SK-N-MC (cell line): ENCODE results near the gene FANCC.

Experiments
- DNase-seq: peaks from one replicate; pipeline ENCODE4 v3.0.0-alpha.2; 2011; ENCODE audit warnings: low read depth, low spot score
- H3K27ac ChIP-seq: fragments of 200-600 bp; sonication (generic); 2 replicates; pipeline ENCODE4 v1.5.1; 2016; ENCODE audit warnings: mixed run types
- H3K36me3 ChIP-seq: fragments of 200-600 bp; sonication (generic); 2 replicates; pipeline ENCODE4 v1.6.1; 2017; ENCODE audit warnings: antibody characterized with exemption, low read length, mixed read lengths; ENCODE audit not compliant: insufficient read depth
- H3K4me3 ChIP-seq: fragments of 200-600 bp; sonication (generic); 2 replicates; pipeline ENCODE4 v1.5.1; 2016
- H3K9ac ChIP-seq: fragments of 200-600 bp; sonication (generic); 2 replicates; pipeline ENCODE4 v1.8.0; 2017; ENCODE audit warnings: mixed run types, mixed read lengths; ENCODE audit not compliant: insufficient read length
- H3K9me3 ChIP-seq: fragments of 200-600 bp; sonication (generic); 2 replicates; pipeline ENCODE4 v1.6.1; 2017; ENCODE audit warnings: low read depth, mild to moderate bottlenecking, antibody characterized with exemption, low read length, moderate library complexity, mixed read lengths
- EZH2 ChIP-seq: fragments of 200-600 bp; sonication (generic); IDR thresholded peaks from one replicate; pipeline ENCODE4 v1.6.1; 2017; ENCODE audit warnings: antibody characterized with exemption
- FOXP2 ChIP-seq: optimal IDR thresholded peaks from 2 replicates; pipeline ENCODE3; 2011; ENCODE audit warnings: mild to moderate bottlenecking, moderate library complexity; ENCODE audit not compliant: insufficient read depth; ENCODE audit errors: extremely low read length, control extremely low read depth
- POLR2AphosphoS5 ChIP-seq: IDR thresholded peaks from 2 replicates; pipeline ENCODE4 v1.6.1; 2012; ENCODE audit warnings: mild to moderate bottlenecking, low read depth, low read length, borderline replicate concordance

Gene FANCC

GRCh38 chr9:95202076-95202681 is 115.3 kb downstream of the FANCC start:
- TF ChIP-seq EZH2 (no peak), FOXP2 (no peak), POLR2AphosphoS5 (no peak)
- Histone ChIP-seq H3K4me3 (no peak overlapping the region), H3K36me3 (no peaks in the 10 kb centered on the region), H3K27ac (no peak overlapping the region), H3K9me3 (no peaks in the 10 kb centered on the region), H3K9ac (no peak overlapping the region)
- DNase-seq: no peak

- peak overlapping the region; percentile 50 for H3K27ac ChIP-seq
- H3K36me3 ChIP-seq: no peaks in the 10 kb centered on the region
- no peaks in the 10 kb centered on the region for H3K9me3 ChIP-seq
- DNase-seq: no peak
- H3K4me3 ChIP-seq: 0 out of 2 replicates have a peak overlapping the region, but pooled peaks have one; percentile 16
- no peak overlapping the region for H3K9ac ChIP-seq
- TF ChIP-seq EZH2 (no peak), POLR2AphosphoS5 (no peak), FOXP2 (no peak)
Measured at GRCh38 chr9:95201206-95201605, 116.3 kb downstream of the FANCC start.

- H3K36me3 ChIP-seq: no peaks in the 10 kb centered on the region
- H3K27ac ChIP-seq: no peak overlapping the region
- DNase-seq: no peak
- H3K9ac ChIP-seq: no peak overlapping the region
- H3K9me3 ChIP-seq: no peaks in the 10 kb centered on the region
- no peak overlapping the region for H3K4me3 ChIP-seq
- no peak for TF ChIP-seq POLR2AphosphoS5
- no peak for TF ChIP-seq EZH2
- TF ChIP-seq FOXP2: no peak
Measured at GRCh38 chr9:95197692-95198271, 119.7 kb downstream of the FANCC start.

DNA sequence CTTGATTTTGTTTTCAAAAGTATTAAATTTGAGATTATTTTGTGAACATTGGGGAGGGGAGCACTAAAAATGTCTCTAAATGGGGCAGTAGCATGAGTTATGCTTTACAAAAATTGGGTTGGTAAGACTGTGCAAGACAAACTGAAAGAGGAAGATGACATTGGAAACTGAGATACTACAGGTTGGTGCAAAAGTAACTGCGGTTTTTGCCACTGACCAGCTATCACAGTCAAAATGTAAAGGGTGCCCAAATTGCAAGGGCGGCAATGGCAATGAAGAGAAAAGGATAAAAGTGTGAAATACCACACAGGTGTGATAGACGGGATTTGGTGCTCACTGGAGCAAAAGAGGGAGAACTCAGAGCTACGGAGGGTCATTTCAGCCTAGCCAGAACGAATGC is 124.0 kb downstream of the FANCC start:
- Histone ChIP-seq H3K27ac (no peak overlapping the region), H3K9ac (no peak overlapping the region), H3K9me3 (no peaks in the 10 kb centered on the region), H3K4me3 (no peak overlapping the region), H3K36me3 (no peaks in the 10 kb centered on the region)
- no peak for DNase-seq
- TF ChIP-seq POLR2AphosphoS5: no peak
- no peak for TF ChIP-seq FOXP2
- no peak for TF ChIP-seq EZH2

DNA sequence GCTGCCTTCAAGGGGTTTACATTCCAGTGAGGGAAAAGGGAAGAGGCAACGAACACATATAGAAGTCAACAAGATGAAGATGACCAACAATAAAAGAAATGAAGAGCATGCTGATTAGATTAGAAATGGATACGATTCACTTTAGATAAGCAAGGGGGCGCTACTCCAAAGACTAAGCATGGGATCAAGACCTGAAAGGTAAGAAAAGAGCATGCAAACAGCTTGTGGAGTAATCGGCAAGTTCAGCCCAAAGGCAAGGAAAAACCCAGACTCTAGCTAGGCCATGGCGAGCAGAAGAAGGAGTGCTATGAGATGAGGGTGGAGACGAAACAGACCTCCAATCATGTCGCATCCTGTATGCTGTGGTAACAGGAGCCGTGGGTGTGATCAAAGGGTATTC is 124.4 kb downstream of the FANCC start:
- no peaks in the 10 kb centered on the region for H3K9me3 ChIP-seq
- TF ChIP-seq FOXP2 (no peak), POLR2AphosphoS5 (no peak), EZH2 (no peak)
- no peak for DNase-seq

GRCh38 chr9:95192631-95193030 is 124.9 kb downstream of the FANCC start:
- Histone ChIP-seq H3K36me3 (no peaks in the 10 kb centered on the region), H3K27ac (no peak overlapping the region), H3K4me3 (no peak overlapping the region), H3K9me3 (no peaks in the 10 kb centered on the region), H3K9ac (no peak overlapping the region)
- TF ChIP-seq POLR2AphosphoS5 (no peak), FOXP2 (no peak), EZH2 (no peak)
- DNase-seq: no peak

More for the DNA sequence above, 124.4 kb downstream of the FANCC start:
- H3K36me3 ChIP-seq: no peaks in the 10 kb centered on the region
- H3K27ac ChIP-seq: no peak overlapping the region
- no peak overlapping the region for H3K9ac ChIP-seq
- H3K4me3 ChIP-seq: no peak overlapping the region

GRCh38 chr9:95190413-95190812 is 127.1 kb downstream of the FANCC start:
- H3K9ac ChIP-seq: no peak overlapping the region
- H3K27ac ChIP-seq: no peak overlapping the region
- H3K36me3 ChIP-seq: no peaks in the 10 kb centered on the region
- DNase-seq: no peak
- H3K9me3 ChIP-seq: no peaks in the 10 kb centered on the region
- no peak overlapping the region for H3K4me3 ChIP-seq
- no peak for TF ChIP-seq FOXP2
- TF ChIP-seq EZH2: no peak
- no peak for TF ChIP-seq POLR2AphosphoS5

- Histone ChIP-seq H3K36me3 (no peaks in the 10 kb centered on the region), H3K9ac (no peak overlapping the region), H3K9me3 (no peaks in the 10 kb centered on the region), H3K27ac (no peak overlapping the region), H3K4me3 (no peak overlapping the region)
- TF ChIP-seq EZH2 (no peak), POLR2AphosphoS5 (no peak), FOXP2 (no peak)
- DNase-seq: no peak
Measured at GRCh38 chr9:95189251-95190098, 128.0 kb downstream of the FANCC start.

- TF ChIP-seq FOXP2: no peak
- H3K9me3 ChIP-seq: no peaks in the 10 kb centered on the region
- H3K36me3 ChIP-seq: no peaks in the 10 kb centered on the region
Measured at GRCh38 chr9:95188459-95188858, 129.1 kb downstream of the FANCC start.

More at GRCh38 chr9:95188459-95188858, 129.1 kb downstream of the FANCC start:
- no peak for DNase-seq
- H3K27ac ChIP-seq: no peak overlapping the region
- H3K4me3 ChIP-seq: no peak overlapping the region
- H3K9ac ChIP-seq: no peak overlapping the region
